GM12878 (cell line): ENCODE measurements around the gene TCOF1. TPM values are rescaled to one million over a fixed set of nuclear protein-coding genes. Genes with fewer than 3 reads are reported as not detected.
A peak's percentile ranks its signal among the peaks of the same experiment; 100 is the strongest.

Source experiments
- BCL11A ChIP-seq: IDR thresholded peaks from 2 replicates; pipeline ENCODE4 v1.6.1; 2011; ENCODE audit warnings: low read depth, low read length
- CBFB ChIP-seq: IDR thresholded peaks from 2 replicates; pipeline ENCODE4 v1.6.1; 2016; ENCODE audit warnings: antibody characterized with exemption, low read depth
- CHD4 ChIP-seq: fragments of 200-600 bp; sonication (generic); IDR thresholded peaks from 2 replicates; pipeline ENCODE4 v1.6.1; 2016; ENCODE audit warnings: mild to moderate bottlenecking
- CREM ChIP-seq: IDR thresholded peaks from 2 replicates; pipeline ENCODE4 v1.6.1; 2014; ENCODE audit warnings: antibody characterized with exemption, low read depth
- EGR1 ChIP-seq, 2 experiments: IDR thresholded peaks; 1 replicate in 1 of 2; 2 replicates in 1 of 2; pipeline ENCODE4 v1.6.1; 2011 to 2012; ENCODE audit warnings: low read depth in 2 of 2, low read length in 2 of 2, borderline replicate concordance in 1 of 2, mild to moderate bottlenecking in 1 of 2, moderate library complexity in 1 of 2
- ETV6 ChIP-seq, 2 experiments: fragments of 450-650 bp in 1 of 2; IDR thresholded peaks in 1 of 2; conservative IDR thresholded peaks in 1 of 2; 2 replicates each; pipeline ENCODE4 v1.6.1; 2014; ENCODE audit warnings: antibody characterized with exemption in 1 of 2, borderline replicate concordance in 1 of 2, low read depth in 1 of 2, mild to moderate bottlenecking in 1 of 2, moderate library complexity in 1 of 2
- GABPA ChIP-seq: IDR thresholded peaks from 2 replicates; pipeline ENCODE4 v1.6.1; 2014; ENCODE audit warnings: antibody characterized with exemption, low read depth, mild to moderate bottlenecking, inconsistent platforms
- IKZF1 ChIP-seq: fragments of 450-650 bp; conservative IDR thresholded peaks from 2 replicates; pipeline ENCODE4 v1.6.1; 2017; ENCODE audit warnings: antibody characterized with exemption, mild to moderate bottlenecking
- MTA3 ChIP-seq: IDR thresholded peaks from 2 replicates; pipeline ENCODE4 v1.6.1; 2012; ENCODE audit warnings: low read length, inconsistent platforms, borderline replicate concordance
- PAX5 ChIP-seq: IDR thresholded peaks from 2 replicates; pipeline ENCODE4 v1.6.1; 2011; ENCODE audit warnings: low read depth, low read length, borderline replicate concordance
- PML ChIP-seq: IDR thresholded peaks from 2 replicates; pipeline ENCODE4 v1.6.1; 2012; ENCODE audit warnings: low read length, inconsistent platforms
- RAD21 ChIP-seq: IDR thresholded peaks from 2 replicates; pipeline ENCODE4 v1.6.1; 2011; ENCODE audit warnings: mild to moderate bottlenecking, low read depth, low read length, moderate library complexity; ENCODE audit not compliant: insufficient read depth
- RAD51 ChIP-seq: fragments of 450-650 bp; IDR thresholded peaks from 2 replicates; pipeline ENCODE4 v1.6.1; 2016; ENCODE audit warnings: moderate library complexity, mild to moderate bottlenecking, inconsistent platforms
- RFX5 ChIP-seq: IDR thresholded peaks from 2 replicates; pipeline ENCODE4 v1.6.1; 2011; ENCODE audit warnings: low read depth, low read length, improper control_type of control experiment
- SMAD1 ChIP-seq: fragments of 450-650 bp; IDR thresholded peaks from 2 replicates; pipeline ENCODE4 v1.6.1; 2018; ENCODE audit warnings: mild to moderate bottlenecking, low read depth; ENCODE audit not compliant: partially characterized antibody
- SRF ChIP-seq, 2 experiments: IDR thresholded peaks; 2 replicates each; pipeline ENCODE4 v1.6.1; 2011; ENCODE audit warnings: low read depth in 2 of 2, low read length in 2 of 2, mild to moderate bottlenecking in 1 of 2, moderate library complexity in 1 of 2
- TCF3 ChIP-seq: IDR thresholded peaks from 2 replicates; pipeline ENCODE4 v1.6.1; 2012; ENCODE audit warnings: low read depth, mild to moderate bottlenecking, low read length, borderline replicate concordance; ENCODE audit not compliant: insufficient read depth
- ZNF24 ChIP-seq: fragments of 450-650 bp; IDR thresholded peaks from 2 replicates; pipeline ENCODE4 v1.6.1; 2017; ENCODE audit warnings: antibody characterized with exemption, mild to moderate bottlenecking
- ZNF622 ChIP-seq: fragments of 450-650 bp; IDR thresholded peaks from 2 replicates; pipeline ENCODE4 v1.6.1; 2017; ENCODE audit warnings: mild to moderate bottlenecking, inconsistent platforms
- polyA plus RNA-seq, 11 experiments: library from polyadenylated mRNA; depleted of rRNA in 4 of 11; unstranded in 6 of 11; stranded (reverse) in 5 of 11; fragments of >200 nt; fragmentation: Nextera tagmentation in 4 of 11; fragmentation: Illumina TruSeq in 1 of 11; extraction: Ambion mirVana in 4 of 11; extraction: Trizol in 1 of 11; gene quantifications; 1 replicate in 1 of 11; 2 replicates in 10 of 11; pipeline versions ENCODE4 v1.2.1 to v1.2.3, GENCODE V29; 2011 to 2016; ENCODE audit warnings: inconsistent platforms in 2 of 11, missing spikeins in 2 of 11, low read depth in 1 of 11
- total RNA-seq, 4 experiments: library from RNA; depleted of rRNA in 3 of 4; stranded (reverse); fragments of >200 nt in 3 of 4; fragmentation: Illumina TruSeq in 1 of 4; extraction: Trizol in 1 of 4; gene quantifications; 2 replicates each; pipeline versions ENCODE4 v1.2.1 to v1.2.3, GENCODE V29; 2013 to 2021
- TF ChIP-seq, protein P1 (sequence below): fragments of 450-650 bp; IDR thresholded peaks from 2 replicates; pipeline ENCODE4 v1.6.1; 2017; ENCODE audit warnings: mild to moderate bottlenecking
- TF ChIP-seq, protein P2 (sequence below), 3 experiments: IDR thresholded peaks in 2 of 3; conservative IDR thresholded peaks in 1 of 3; 2 replicates each; pipeline ENCODE4 v1.5.1; 2011; ENCODE audit warnings: low read depth in 3 of 3, low read length in 3 of 3, mild to moderate bottlenecking in 3 of 3, control low read depth in 2 of 3, moderate library complexity in 2 of 3, inconsistent platforms in 1 of 3, mixed read lengths in 1 of 3; ENCODE audit not compliant: control insufficient read depth in 2 of 3, insufficient read depth in 1 of 3; ENCODE audit errors: extremely low read depth in 1 of 3
- TF ChIP-seq, protein P3 (sequence below): IDR thresholded peaks from 2 replicates; pipeline ENCODE4 v1.6.1; 2012; ENCODE audit warnings: low read depth, low read length, improper control_type of control experiment
- TF ChIP-seq, protein P4 (sequence below): IDR thresholded peaks from 2 replicates; pipeline ENCODE4 v1.6.1; 2011; ENCODE audit warnings: borderline replicate concordance, low read depth, mild to moderate bottlenecking, moderate library complexity, low read length; ENCODE audit not compliant: insufficient read depth, poor library complexity, severe bottlenecking
- TF ChIP-seq, protein P5 (sequence below): fragments of 450-650 bp; IDR thresholded peaks from 2 replicates; pipeline ENCODE4 v1.6.1; 2016; ENCODE audit warnings: mild to moderate bottlenecking

Gene TCOF1
- total and polyA plus RNA-seq, 10 of the 15 experiments (the other 5 are each of a cell fraction or from before 2014, with no cell fraction given) = 8.7 to 83.9 (median 38.9) TPM

DNA sequence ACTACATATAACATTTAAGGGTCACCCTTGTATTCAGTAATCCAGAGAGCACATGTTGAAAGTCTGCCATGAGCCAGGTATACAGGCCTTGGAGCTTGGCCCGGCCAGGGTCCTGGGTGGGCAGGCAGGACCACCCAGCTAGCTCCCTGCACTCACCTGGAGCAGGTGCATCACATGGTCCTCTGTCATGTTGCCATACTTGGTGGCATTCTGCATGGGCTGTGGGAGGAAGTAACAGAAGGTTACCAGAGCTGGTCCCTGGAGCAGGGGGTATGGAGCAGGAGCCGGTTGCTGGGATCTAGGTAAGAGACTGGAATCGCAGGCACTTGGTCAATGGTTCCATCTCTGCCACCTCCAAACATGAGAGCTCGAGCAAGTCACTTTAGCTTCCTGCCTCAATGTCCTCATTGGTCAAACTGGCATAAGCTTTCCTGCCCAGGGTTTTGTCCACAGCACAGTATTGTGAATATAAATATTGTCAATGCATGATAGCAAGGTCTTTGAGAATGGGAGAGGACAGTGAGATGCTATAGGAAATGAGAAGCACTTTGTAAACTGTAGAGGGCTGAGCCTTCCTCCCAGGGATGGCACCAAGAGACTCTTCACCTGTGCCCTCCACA lies 48.7 kb downstream of the TCOF1 start (continued):
- TF ChIP-seq RFX5 (no peak), EGR1 (IDR thresholded peaks at IDR 0.05; ENCODE audit: borderline replicate concordance in 1 of 2, low read depth in 2 of 2, low read length in 2 of 2) (peak in 1 of 2 experiments; percentile 12; a peak in 1 of 3 replicates), SMAD1 (no peak), CHD4 (no peak), ZNF622 (no peak), MTA3 (no peak), BCL11A (peak; percentile 20; the same call in 1 of the 2 replicates), SRF (IDR thresholded peaks at IDR 0.05; ENCODE audit: low read depth in 2 of 2, low read length in 2 of 2) (no peak), CREM (no peak), PAX5 (no peak), ZNF24 (no peak), GABPA (no peak), RAD21 (no peak), TCF3 (no peak), ETV6 (conservative IDR thresholded peaks at IDR 0.05 in 1 of 2, IDR thresholded peaks at IDR 0.05 in 1 of 2; ENCODE audit: borderline replicate concordance in 1 of 2, low read depth in 1 of 2) (no peak), IKZF1 (no peak), RAD51 (no peak), CBFB (peak; percentile 44; the same call in 1 of the 2 replicates), PML (no peak)
- TF ChIP-seq, protein P1, sequence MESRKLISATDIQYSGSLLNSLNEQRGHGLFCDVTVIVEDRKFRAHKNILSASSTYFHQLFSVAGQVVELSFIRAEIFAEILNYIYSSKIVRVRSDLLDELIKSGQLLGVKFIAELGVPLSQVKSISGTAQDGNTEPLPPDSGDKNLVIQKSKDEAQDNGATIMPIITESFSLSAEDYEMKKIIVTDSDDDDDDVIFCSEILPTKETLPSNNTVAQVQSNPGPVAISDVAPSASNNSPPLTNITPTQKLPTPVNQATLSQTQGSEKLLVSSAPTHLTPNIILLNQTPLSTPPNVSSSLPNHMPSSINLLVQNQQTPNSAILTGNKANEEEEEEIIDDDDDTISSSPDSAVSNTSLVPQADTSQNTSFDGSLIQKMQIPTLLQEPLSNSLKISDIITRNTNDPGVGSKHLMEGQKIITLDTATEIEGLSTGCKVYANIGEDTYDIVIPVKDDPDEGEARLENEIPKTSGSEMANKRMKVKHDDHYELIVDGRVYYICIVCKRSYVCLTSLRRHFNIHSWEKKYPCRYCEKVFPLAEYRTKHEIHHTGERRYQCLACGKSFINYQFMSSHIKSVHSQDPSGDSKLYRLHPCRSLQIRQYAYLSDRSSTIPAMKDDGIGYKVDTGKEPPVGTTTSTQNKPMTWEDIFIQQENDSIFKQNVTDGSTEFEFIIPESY = no peak
- TF ChIP-seq, protein P2, sequence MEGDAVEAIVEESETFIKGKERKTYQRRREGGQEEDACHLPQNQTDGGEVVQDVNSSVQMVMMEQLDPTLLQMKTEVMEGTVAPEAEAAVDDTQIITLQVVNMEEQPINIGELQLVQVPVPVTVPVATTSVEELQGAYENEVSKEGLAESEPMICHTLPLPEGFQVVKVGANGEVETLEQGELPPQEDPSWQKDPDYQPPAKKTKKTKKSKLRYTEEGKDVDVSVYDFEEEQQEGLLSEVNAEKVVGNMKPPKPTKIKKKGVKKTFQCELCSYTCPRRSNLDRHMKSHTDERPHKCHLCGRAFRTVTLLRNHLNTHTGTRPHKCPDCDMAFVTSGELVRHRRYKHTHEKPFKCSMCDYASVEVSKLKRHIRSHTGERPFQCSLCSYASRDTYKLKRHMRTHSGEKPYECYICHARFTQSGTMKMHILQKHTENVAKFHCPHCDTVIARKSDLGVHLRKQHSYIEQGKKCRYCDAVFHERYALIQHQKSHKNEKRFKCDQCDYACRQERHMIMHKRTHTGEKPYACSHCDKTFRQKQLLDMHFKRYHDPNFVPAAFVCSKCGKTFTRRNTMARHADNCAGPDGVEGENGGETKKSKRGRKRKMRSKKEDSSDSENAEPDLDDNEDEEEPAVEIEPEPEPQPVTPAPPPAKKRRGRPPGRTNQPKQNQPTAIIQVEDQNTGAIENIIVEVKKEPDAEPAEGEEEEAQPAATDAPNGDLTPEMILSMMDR (IDR thresholded peaks at IDR 0.05 in 2 of 3, conservative IDR thresholded peaks at IDR 0.05 in 1 of 3; ENCODE audit: control insufficient read depth in 2 of 3, extremely low read depth in 1 of 3, insufficient read depth in 1 of 3, low read depth in 3 of 3, low read length in 3 of 3) = no peak
- TF ChIP-seq, protein P3, sequence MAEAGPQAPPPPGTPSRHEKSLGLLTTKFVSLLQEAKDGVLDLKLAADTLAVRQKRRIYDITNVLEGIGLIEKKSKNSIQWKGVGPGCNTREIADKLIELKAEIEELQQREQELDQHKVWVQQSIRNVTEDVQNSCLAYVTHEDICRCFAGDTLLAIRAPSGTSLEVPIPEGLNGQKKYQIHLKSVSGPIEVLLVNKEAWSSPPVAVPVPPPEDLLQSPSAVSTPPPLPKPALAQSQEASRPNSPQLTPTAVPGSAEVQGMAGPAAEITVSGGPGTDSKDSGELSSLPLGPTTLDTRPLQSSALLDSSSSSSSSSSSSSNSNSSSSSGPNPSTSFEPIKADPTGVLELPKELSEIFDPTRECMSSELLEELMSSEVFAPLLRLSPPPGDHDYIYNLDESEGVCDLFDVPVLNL = no peak
- TF ChIP-seq, protein P4, sequence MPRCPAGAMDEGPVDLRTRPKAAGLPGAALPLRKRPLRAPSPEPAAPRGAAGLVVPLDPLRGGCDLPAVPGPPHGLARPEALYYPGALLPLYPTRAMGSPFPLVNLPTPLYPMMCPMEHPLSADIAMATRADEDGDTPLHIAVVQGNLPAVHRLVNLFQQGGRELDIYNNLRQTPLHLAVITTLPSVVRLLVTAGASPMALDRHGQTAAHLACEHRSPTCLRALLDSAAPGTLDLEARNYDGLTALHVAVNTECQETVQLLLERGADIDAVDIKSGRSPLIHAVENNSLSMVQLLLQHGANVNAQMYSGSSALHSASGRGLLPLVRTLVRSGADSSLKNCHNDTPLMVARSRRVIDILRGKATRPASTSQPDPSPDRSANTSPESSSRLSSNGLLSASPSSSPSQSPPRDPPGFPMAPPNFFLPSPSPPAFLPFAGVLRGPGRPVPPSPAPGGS = peak; percentile 15
- TF ChIP-seq, protein P5, sequence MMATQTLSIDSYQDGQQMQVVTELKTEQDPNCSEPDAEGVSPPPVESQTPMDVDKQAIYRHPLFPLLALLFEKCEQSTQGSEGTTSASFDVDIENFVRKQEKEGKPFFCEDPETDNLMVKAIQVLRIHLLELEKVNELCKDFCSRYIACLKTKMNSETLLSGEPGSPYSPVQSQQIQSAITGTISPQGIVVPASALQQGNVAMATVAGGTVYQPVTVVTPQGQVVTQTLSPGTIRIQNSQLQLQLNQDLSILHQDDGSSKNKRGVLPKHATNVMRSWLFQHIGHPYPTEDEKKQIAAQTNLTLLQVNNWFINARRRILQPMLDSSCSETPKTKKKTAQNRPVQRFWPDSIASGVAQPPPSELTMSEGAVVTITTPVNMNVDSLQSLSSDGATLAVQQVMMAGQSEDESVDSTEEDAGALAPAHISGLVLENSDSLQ = no peak
